Glomerular visceral epithelial cell (primary cell): ENCODE measurements around the gene TBC1D5.
"Not testable (repeated sequence)": the region's sequence is repeated elsewhere in the genome, so short reads cannot be mapped to it uniquely, and the experiment has no call there.

ENCODE experiments used
- DNase-seq: peaks from one replicate; pipeline ENCODE4 v3.0.0-alpha.2; 2016; ENCODE audit errors: extremely low spot score

Gene TBC1D5

GRCh38 chr3:17412950-17413530 lies 329.4 kb downstream of the TBC1D5 start:
- DNase-seq: peak; percentile 47

GRCh38 chr3:17411157-17411877 lies 331.1 kb downstream of the TBC1D5 start:
- DNase-seq: no peak

- no peak for DNase-seq
Measured at GRCh38 chr3:17407576-17407975, 334.9 kb downstream of the TBC1D5 start.

GRCh38 chr3:17404548-17404947 lies 337.9 kb downstream of the TBC1D5 start:
- no peak for DNase-seq

GRCh38 chr3:17402442-17402841 lies 340.0 kb downstream of the TBC1D5 start:
- no peak for DNase-seq

- no peak for DNase-seq
Measured at GRCh38 chr3:17401912-17402311, 340.5 kb downstream of the TBC1D5 start.

- no peak for DNase-seq
Measured at GRCh38 chr3:17399586-17399985, 342.8 kb downstream of the TBC1D5 start.

- DNase-seq: no peak
Measured at GRCh38 chr3:17398959-17399551, 343.4 kb downstream of the TBC1D5 start.

- no peak for DNase-seq
Measured at GRCh38 chr3:17396036-17396435, 346.4 kb downstream of the TBC1D5 start.

- DNase-seq: no peak
Measured at GRCh38 chr3:17394541-17395155, 347.8 kb downstream of the TBC1D5 start.

GRCh38 chr3:17392516-17392915 lies 349.9 kb downstream of the TBC1D5 start:
- not testable (repeated sequence) for DNase-seq

GRCh38 chr3:17390785-17391184 lies 351.6 kb downstream of the TBC1D5 start:
- no peak for DNase-seq

- DNase-seq: no peak
Measured at GRCh38 chr3:17387108-17387507, 355.3 kb downstream of the TBC1D5 start.

GRCh38 chr3:17386432-17386831 lies 356.0 kb downstream of the TBC1D5 start:
- no peak for DNase-seq

GRCh38 chr3:17384567-17385296 lies 357.7 kb downstream of the TBC1D5 start:
- DNase-seq: peak; percentile 24

- DNase-seq: no peak
Measured at GRCh38 chr3:17373304-17373703, 369.1 kb downstream of the TBC1D5 start.

- no peak for DNase-seq
Measured at GRCh38 chr3:17372362-17373210, 369.8 kb downstream of the TBC1D5 start.

GRCh38 chr3:17369973-17370372 lies 372.5 kb downstream of the TBC1D5 start:
- no peak for DNase-seq

- DNase-seq: no peak
Measured at GRCh38 chr3:17367171-17367570, 375.3 kb downstream of the TBC1D5 start.

- no peak for DNase-seq
Measured at GRCh38 chr3:17360991-17361390, 381.4 kb downstream of the TBC1D5 start.

GRCh38 chr3:17359911-17360310 lies 382.5 kb downstream of the TBC1D5 start:
- DNase-seq: no peak
